NCI-H345 (cell line): ENCODE measurements around the gene IFRD2.
A peak's percentile ranks its signal among the peaks of the same experiment; 100 is the strongest.
"Not testable (repeated sequence)": the region's sequence is repeated elsewhere in the genome, so short reads cannot be mapped to it uniquely, and the experiment has no call there.

Experiments
- DNase-seq: peaks from one replicate; lab custom pipeline; 2025; lab: John Stamatoyannopoulos, UW

IFRD2 gene

DNA sequence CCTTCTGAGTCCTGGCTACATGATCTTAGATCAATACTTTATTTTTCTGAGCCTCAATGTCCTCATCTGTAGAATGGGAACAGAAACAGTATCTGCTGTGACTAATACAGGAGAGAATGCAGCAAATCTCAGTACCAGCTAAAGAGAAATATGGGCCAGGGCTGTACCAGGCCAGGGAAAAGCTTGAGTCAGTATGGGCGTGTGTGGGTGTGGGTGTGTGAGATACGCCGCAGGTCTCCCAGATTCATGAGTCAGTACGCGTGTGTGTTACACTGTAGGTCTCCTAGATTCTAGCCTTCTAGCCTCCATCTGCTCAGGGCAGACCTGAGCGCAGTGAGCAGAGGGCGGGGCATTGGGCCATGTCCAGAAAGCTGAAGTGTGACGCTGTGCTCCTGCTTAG lies 41.0 kb downstream of the IFRD2 start:
- DNase-seq = no peak

DNA sequence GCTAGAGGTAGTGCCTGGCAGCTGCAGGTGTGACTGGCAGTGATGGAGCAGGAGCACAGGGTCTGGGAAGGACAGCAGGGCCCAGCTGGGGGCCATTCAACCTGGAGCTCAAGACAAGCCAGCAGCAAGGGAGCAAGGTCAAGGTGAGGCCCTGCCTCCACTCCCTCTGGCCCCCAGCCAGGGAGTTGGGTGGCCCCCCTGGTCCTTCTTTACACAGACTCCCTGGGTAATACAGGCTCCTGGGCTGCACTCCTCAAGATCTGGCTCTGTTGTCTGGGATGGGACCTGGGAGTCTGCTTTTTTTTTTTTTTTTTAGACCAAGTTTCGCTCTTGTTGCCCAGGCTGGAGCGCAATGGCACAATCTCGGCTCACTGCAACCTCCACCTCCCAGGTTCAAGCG lies 41.7 kb downstream of the IFRD2 start:
- DNase-seq = no peak

DNA sequence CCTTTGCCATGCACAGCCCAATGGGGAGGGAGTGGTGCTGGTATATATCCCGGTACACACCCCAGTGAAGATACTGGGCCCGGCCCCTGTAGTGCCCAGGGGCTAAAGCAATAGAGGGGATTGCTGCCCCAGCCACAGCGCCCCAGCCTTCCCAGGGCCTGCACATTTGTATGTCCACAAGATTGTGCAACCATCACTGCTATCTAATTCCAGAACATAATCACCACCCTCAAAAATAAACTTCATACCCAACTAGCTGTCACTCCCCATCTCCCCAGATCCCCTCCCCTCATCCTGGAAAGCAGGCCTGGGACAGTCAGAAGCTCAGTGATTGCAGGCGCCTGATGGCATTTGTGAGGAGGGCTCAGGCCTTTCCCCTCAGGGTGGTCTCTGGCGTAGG lies 42.8 kb downstream of the IFRD2 start:
- no peak for DNase-seq

DNA sequence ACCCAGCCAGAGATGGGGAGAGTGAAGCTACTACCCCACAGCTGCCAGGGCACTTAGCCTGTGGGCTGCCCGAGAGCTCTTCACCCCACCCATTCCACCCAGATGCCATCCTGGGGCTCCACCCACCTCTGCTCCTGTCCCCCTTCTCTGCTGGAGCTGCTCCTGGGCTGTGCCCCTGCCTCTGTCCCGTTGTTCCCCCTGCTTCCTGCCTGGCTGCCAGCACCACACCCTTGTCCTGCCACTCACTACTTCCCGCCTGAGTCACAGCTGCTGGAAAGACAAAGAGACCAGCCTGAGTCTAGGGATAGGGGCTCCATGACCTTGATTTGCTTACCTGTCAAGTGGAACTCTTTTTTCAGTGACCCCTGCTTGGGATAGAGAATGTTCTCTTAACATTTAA lies 43.8 kb downstream of the IFRD2 start:
- DNase-seq = no peak

DNA sequence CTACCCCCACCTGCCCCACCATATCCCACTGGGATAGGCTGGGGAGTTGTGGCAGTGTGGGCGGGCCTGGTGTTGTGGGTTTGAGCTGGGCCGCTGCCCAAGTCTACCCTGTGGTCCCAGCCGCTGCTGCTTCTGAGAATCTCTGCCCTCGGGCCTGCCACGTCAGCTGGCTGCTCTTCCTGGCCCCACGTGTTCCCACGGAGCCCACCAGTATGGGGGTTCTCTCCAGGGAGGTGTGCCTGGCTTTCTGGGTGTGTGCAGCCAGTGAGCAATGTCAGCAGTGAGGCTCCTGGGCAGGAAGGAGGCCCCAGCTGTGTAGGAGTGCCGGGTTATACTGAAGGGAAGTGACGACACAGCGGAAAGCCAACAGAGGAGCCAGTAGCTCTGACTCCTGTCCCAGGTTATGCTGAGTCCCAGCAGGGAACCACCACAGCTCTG lies 45.7 kb downstream of the IFRD2 start:
- no peak for DNase-seq

DNA sequence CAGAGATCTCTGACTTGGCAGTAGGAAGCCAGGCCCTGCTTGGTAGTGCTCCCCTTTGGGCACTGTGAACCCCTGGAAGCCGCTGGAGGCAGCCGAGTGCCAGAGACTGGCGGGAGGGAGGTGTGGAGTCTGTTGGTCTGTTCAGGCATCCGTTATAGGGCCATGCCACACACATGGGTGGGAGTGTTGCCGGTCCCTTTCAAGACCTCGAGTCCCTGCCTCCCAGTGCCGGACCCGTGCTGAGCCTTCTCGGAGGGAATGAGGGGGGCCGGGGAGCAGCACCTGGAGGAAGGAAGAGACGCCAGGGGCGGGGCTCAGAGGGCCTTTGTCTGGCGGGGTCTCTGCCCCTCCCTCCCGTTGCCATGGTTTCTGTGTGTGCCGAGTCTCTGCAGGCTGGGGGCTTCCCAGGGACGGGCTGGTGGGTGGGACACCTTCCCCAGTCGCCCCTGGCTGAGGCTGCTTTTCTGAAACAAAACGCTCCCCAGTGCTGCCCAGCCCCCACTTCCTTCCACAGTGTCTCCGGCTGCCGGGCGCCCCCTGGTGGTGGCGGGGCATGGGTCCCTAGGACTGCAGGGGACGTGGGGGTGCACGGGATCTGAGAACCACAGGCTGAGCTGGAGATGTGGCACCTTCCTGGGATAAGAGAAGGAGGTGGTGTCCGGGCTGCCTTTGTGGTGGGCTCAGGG lies 46.3 kb downstream of the IFRD2 start:
- DNase-seq = peak; percentile 71

DNA sequence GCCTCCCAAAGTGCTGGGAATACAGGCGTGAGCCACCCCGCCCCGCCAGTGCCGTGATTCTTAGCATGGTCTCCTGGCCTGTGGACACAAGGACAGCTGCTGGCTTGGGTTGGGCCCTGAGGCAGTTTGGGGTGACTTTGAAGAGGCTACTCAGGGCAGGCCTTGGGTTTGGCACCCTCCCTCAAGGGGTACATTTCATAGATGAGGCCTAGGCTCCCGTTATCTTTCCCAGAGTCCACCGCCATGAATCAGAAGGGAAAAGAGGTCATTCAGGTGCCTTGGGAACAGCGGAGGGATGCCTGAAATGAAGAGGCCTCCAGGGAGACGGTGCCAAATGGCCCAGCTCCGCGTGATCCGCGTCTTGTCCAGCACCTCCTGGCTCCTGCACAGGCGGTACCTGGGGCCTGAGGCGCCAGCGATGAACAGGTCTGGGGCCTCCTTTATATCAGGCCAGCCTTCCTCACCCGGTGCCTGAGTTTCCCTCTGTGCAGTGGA lies 46.9 kb downstream of the IFRD2 start:
- no peak for DNase-seq

DNA sequence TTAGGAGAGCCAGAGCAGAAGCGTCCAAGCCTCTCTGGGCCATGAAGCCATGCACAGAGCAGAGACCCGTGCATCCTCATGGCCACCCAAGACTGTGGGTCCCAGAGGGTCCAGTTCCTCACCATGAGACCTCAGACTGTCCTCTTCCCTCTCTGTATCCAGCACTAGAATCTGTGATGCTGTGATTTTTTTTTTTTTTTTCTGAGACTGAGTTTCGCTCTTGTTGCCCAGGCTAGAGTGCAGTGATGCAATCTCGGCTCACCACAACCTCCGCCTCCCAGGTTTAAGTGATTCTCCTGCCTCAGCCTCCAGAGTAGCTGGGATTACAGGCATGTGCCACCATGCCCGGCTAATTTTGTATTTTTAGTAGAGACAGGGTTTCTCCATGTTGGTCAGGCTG lies 47.4 kb downstream of the IFRD2 start:
- DNase-seq = not testable (repeated sequence)

DNA sequence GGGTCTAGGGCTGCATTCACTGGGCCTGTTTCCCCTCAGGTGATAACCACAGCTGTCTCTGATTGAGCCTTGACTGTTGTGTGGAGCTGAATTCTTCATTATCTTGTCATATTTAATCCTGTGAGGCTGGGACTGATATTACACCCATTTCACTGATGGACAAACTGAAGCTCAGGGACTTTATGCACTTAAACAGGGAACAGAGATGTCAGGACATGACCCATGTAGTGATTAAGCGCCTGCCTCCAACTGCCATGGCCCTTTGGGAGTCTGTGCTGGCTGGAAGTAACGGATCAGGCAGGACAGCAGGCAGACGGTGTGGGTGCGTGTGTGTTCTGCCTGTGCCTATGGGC lies 48.7 kb downstream of the IFRD2 start:
- no peak for DNase-seq

DNA sequence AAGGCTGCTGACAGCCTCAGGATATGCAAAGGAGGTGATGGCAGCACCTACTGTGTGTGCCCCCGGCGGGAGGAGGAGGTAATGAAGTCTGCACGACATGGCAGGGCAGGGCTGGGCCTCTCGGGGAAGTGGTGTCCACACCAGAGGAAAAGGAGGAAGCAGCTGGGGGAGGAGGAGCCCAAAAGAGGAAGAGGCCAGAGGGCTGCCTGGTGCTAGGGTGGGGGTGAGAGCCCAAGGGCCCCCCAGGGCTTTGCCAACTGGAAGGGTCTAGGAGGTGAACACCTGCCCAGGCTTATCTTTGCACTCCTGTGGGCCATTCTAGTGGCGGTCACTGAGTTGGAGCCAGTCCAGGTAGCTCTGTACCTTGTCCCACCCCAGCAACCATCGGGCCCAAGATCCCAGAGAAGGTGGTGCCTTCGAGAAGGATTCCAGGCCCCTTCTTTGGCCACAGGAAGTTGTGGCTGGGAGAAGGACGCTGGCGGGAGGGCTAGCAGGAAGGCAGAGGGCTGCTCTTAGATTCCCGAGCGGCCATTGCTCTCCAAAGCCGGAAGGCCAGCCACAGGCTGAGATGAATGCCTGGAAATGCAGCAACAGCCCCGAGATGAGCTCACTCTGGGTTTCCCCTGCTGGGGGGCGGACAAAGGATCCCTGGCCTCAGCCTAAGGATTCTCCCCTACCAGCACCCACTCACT lies 49.2 kb downstream of the IFRD2 start:
- no peak for DNase-seq

DNA sequence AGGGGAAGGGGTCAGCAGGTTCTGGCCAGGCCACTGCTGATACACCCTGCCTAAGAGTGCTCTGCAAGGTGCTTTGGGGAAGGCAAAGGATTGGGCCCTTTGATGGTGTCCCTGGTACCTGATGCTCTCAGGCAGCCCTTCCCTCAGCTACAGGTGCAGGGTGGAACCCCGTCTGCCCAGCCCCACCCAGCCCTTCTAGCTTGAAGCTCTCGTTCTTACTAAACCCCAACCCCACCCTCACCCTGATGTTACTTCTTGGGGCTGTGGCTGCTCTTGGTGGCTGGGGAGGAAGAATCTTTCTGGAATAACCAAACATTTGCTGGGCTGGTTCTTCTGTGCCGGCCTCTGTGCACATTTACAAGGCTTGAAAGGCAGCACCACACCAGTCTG lies 49.9 kb downstream of the IFRD2 start:
- DNase-seq = no peak

DNA sequence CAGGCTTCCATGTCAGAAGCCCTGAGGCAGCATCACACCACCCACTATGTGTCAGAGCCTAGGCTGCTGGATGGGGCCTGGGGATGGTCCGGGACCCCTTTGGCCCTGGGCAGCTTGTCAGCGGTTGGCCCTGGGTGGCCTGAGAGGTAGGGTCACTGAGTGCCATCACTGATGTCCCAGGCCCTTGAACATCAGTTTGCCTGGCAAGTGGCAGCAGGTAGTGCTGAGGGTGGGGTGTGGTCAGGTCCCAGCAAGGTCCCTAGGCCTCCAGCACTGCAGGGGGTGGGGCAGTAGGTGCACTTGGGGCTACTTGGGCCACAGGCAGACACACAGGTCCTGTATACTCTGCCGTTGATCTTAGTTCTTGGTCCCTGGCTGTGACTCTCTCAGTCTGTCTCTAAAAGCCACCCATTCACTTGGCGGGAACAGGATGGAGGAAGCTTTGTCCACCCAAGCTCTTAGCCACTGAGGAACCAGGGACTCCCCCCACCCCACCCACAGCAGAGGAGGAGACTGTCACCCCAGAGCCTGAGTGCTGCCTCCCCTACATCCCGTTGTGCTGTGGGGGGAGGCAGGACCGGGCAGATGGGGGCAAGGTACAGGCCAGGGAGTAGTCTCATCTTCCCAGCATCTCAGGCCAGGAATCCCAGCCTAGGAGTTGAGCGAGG lies 50.4 kb downstream of the IFRD2 start:
- no peak for DNase-seq

DNA sequence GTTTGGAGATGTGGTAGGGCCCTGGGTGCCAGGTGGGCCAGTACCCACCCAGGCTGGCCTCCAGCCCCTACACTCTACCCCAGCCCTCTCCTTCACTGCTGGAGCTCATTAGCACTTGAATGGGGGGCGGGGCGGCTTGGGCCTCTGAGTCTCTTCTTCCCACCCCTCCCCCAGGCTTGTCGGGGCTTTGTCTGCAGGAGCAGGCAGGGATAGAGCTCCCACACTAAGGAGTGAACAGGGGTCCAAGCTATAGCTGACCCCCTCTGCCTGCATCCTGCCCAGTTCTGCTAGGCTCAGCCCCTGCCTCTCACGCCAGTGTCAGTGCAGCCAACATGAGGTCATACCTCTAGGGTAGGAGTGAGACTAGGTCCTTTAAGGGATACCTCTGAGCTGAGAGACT lies 51.1 kb downstream of the IFRD2 start:
- DNase-seq = peak; percentile 50

DNA sequence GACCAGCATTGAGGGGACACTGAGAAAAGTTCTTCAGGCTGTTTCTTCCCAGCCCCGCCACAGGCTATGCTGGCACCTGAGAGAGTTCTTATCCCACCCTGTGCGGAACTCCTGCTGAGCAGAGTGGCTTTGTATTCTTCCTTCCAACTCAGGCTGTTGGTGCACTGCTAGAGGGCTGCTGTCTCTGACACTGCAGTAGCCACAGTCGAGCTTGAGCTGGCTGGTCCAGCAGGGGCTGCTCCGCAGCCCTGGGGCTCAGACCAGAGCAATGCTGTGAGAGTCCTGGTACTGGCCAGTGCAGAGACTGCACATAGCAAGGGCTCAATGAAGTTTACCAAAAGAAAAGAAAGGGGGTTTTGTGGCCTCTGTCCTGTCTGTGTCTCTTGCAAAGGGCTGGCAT lies 52.6 kb downstream of the IFRD2 start:
- no peak for DNase-seq

DNA sequence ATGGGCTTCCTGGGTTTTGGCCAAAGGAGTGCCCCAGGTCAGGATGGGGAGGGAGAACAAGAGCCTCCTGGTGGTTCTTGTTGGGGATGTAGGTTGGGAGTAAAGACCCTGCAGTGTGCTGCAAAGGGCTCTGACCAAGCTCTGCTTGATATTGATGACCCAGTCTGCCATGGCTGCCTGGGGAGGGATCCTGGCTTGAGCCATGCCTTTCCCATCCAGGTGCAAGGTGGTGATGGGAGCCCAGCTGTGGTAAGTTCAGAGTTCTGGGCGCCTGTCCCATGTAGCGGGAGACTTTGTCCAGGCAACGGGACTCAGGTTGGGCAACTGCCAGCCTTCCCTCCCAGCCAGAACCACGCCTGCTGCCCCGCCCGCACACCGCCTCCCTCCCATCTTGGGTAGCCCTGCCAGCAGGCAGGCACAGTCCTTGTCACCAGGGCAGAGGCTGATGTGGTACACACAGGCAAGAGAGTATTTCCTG lies 53.6 kb downstream of the IFRD2 start:
- peak; percentile 9 for DNase-seq

DNA sequence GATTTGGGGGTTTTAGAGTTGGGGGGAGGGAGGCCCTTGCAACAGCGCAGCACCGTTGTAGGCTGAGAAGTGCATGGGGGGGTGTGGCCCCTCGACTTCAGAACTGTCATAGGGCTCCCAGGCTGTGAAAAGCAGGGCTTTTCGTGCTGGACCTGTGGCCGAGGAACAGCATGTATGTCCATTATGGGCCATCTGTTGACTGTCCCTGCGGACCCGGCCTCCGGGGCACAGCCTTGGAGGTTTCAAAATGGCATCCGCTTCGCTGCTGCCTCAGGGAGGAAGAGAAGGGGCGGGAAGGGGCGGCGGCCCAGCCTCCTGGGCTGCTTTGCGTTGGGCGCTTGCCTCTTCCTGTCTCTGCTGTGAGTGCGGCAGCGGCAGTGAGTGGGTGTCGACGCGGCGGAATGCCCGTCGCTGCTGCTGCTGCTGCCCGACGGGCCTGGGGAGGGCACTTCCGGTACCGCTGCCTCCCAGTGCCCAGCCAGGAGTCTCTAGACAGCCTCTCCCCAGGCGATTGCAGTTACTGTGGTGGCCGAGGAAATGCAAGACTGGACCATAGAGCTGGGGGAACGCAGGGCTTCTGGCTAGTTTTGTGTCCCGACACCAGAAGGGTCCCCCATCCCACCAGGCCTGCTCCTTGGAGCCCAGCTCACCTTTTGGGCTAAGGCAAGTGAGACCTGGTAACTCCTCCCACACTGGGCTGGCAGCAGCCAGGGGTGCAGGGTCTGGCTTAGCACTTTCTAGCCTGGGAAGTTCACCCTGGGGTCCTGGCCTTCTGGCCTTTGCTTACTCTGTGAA lies 54.3 kb downstream of the IFRD2 start:
- peak; percentile 67 for DNase-seq
